KMS-11 (cell line): ENCODE results near the gene CYTH4.

Experiments
- H2AFZ ChIP-seq: fragments of 200-600 bp; sonication (generic); 2 replicates; pipeline ENCODE4 v1.6.1; 2016; ENCODE audit warnings: antibody characterized with exemption, mixed run types, low read depth
- H3K27ac ChIP-seq: fragments of 200-600 bp; sonication (generic); 2 replicates; pipeline ENCODE4 v1.6.1; 2016; ENCODE audit warnings: mild to moderate bottlenecking, mixed run types
- H3K27me3 ChIP-seq: fragments of 200-600 bp; sonication (generic); 2 replicates; pipeline ENCODE4 v1.6.1; 2017; ENCODE audit warnings: mild to moderate bottlenecking, low read depth, mixed run types, moderate library complexity; ENCODE audit not compliant: insufficient read depth
- H3K36me3 ChIP-seq: fragments of 200-600 bp; sonication (generic); 2 replicates; pipeline ENCODE4 v1.6.1; 2017; ENCODE audit warnings: mild to moderate bottlenecking, mixed run types; ENCODE audit not compliant: insufficient read depth
- H3K4me1 ChIP-seq: fragments of 200-600 bp; sonication (generic); 2 replicates; pipeline ENCODE4 v1.6.1; 2016; ENCODE audit warnings: mild to moderate bottlenecking, low read depth, mixed run types; ENCODE audit not compliant: poor library complexity, severe bottlenecking
- H3K4me2 ChIP-seq: fragments of 200-600 bp; sonication (generic); 2 replicates; pipeline ENCODE4 v1.7.0; 2016; ENCODE audit warnings: mild to moderate bottlenecking, mixed run types
- H3K4me3 ChIP-seq: fragments of 200-600 bp; sonication (generic); IDR thresholded peaks from 2 replicates; pipeline ENCODE4 v1.6.1; 2017; ENCODE audit warnings: low read depth, low read length, mixed read lengths; ENCODE audit not compliant: insufficient read depth
- H3K79me2 ChIP-seq: fragments of 200-600 bp; sonication (generic); 2 replicates; pipeline ENCODE4 v1.6.1; 2016; ENCODE audit warnings: low read depth, mixed run types; ENCODE audit not compliant: insufficient read depth
- H3K9ac ChIP-seq: fragments of 200-600 bp; sonication (generic); 2 replicates; pipeline ENCODE4 v1.6.1; 2016; ENCODE audit warnings: mild to moderate bottlenecking, mixed run types
- H4K20me1 ChIP-seq: fragments of 200-600 bp; sonication (generic); 2 replicates; pipeline ENCODE4 v1.6.1; 2016; ENCODE audit warnings: mild to moderate bottlenecking, mixed run types; ENCODE audit not compliant: insufficient read depth
- CTCF ChIP-seq: fragments of 200-600 bp; sonication (generic); conservative IDR thresholded peaks from 2 replicates; pipeline ENCODE4 v1.6.1; 2017; ENCODE audit warnings: low read depth, mild to moderate bottlenecking, antibody characterized with exemption, low read length, moderate library complexity, mixed read lengths

The CYTH4 gene

GRCh38 chr22:37363261-37363992, 81.1 kb downstream of the CYTH4 start:
- Histone ChIP-seq H3K27me3 (peaks cover 32% of the 10 kb centered on the region; the same call in 1 of the 2 replicates), H3K4me3 (no peak overlapping the region), H4K20me1 (no peaks in the 10 kb centered on the region), H3K79me2 (no peaks in the 10 kb centered on the region), H3K4me2 (no peak overlapping the region), H3K27ac (no peak overlapping the region), H3K9ac (no peak overlapping the region), H2AFZ (no peak overlapping the region), H3K36me3 (no peaks in the 10 kb centered on the region), H3K4me1 (no peaks in the 10 kb centered on the region)
- no peak for TF ChIP-seq CTCF
